Suprapubic skin (tissue), 3 donors: ENCODE measurements around the gene INTS11.

Experiments
- CTCF ChIP-seq, 2 donors: fragments of 200-600 bp in 1 of 2; fragments of 450-650 bp in 1 of 2; sonication (generic) in 1 of 2; IDR thresholded peaks; one replicate each; pipeline ENCODE4 v1.5.1; 2016 to 2019; ENCODE audit warnings: antibody characterized with exemption in 2 of 2, mild to moderate bottlenecking in 1 of 2, moderate library complexity in 1 of 2
- EP300 ChIP-seq: sonication (generic); formaldehyde crosslinking; IDR thresholded peaks from one replicate; pipeline ENCODE4 v1.6.1; 2017; ENCODE audit warnings: antibody characterized with exemption

GRCh38 chr1:1262758-1263157, 61.7 kb downstream of the INTS11 start:
- TF ChIP-seq CTCF (IDR thresholded peaks at IDR 0.05), result no peak
- TF ChIP-seq EP300, result no peak
